KG1 (cell line): ENCODE data around the gene GABPA.
"Not testable (repeated sequence)": the region's sequence is repeated elsewhere in the genome, so short reads cannot be mapped to it uniquely, and the experiment has no call there.

ENCODE experiments used
- DNase-seq: peaks from one replicate; lab custom pipeline; 2025; lab: John Stamatoyannopoulos, UW

Gene GABPA

GRCh38 chr21:25734904-25735645 lies at the start of gene GABPA, which contains the start of gene ATP5PF:
GABPA (plus strand) TSS chr21:25734972; CDS start chr21:25741599, 6,627 bp downstream.
ATP5PF (minus strand) TSS chr21:25734904; CDS start chr21:25729794, 5,110 bp downstream.
- DNase-seq = peak; percentile 98

- DNase-seq = no peak
Measured at GRCh38 chr21:25687787-25688186, 47.0 kb upstream of the GABPA start.

- no peak for DNase-seq
Measured at GRCh38 chr21:25688275-25689155, 46.3 kb upstream of the GABPA start.

GRCh38 chr21:25689226-25689625 lies 45.5 kb upstream of the GABPA start:
- DNase-seq = no peak

- no peak for DNase-seq
Measured at GRCh38 chr21:25691976-25692375, 42.8 kb upstream of the GABPA start.

GRCh38 chr21:25695461-25695860 lies 39.3 kb upstream of the GABPA start:
- DNase-seq = not testable (repeated sequence)

- no peak for DNase-seq
Measured at GRCh38 chr21:25700741-25701140, 34.0 kb upstream of the GABPA start.

- no peak for DNase-seq
Measured at GRCh38 chr21:25701529-25701928, 33.2 kb upstream of the GABPA start.

GRCh38 chr21:25708467-25709065 lies 26.2 kb upstream of the GABPA start:
- no peak for DNase-seq

GRCh38 chr21:25709684-25710265 lies 25.0 kb upstream of the GABPA start:
- no peak for DNase-seq

- no peak for DNase-seq
Measured at GRCh38 chr21:25710550-25710949, 24.2 kb upstream of the GABPA start.

GRCh38 chr21:25714066-25714465 lies 20.7 kb upstream of the GABPA start:
- DNase-seq = not testable (repeated sequence)

- DNase-seq = no peak
Measured at GRCh38 chr21:25717491-25718147, 17.2 kb upstream of the GABPA start.

GRCh38 chr21:25721987-25722386 lies 12.8 kb upstream of the GABPA start:
- DNase-seq = no peak

GRCh38 chr21:25722631-25723030 lies 12.1 kb upstream of the GABPA start:
- no peak for DNase-seq

- no peak for DNase-seq
Measured at GRCh38 chr21:25732091-25732760, 2.5 kb upstream of the GABPA start.

GRCh38 chr21:25733859-25734653 lies 716 bp upstream of the GABPA start:
- no peak for DNase-seq

GRCh38 chr21:25734654-25734903 lies 193 bp upstream of the GABPA start:
- DNase-seq = no peak

GRCh38 chr21:25735646-25736597 lies 1.1 kb downstream of the GABPA start:
- peak; percentile 18 for DNase-seq
